ENCODE data around the gene SPECC1L.

Gene SPECC1L

DNA sequence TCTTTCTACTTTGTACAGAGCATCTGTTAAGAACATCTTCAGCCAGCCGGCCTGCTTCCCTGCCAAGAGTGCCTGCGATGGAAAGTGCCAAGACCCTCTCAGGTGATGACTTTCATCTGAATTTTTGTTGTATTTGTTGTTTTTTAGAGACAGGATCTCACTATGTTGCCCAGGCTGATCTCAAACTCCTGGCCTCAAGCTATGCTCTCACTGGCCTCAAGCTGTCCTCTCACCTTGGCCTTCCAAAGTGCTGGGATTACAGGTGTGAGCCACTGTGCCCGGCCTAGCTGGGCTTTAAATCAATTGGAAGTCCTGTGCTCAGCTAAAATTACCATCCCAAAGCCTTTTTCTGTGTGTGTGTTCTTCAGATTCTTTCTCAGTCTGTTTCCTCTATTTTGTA lies 92.6 kb downstream of the SPECC1L start:
- DNase-seq = no peak

DNA sequence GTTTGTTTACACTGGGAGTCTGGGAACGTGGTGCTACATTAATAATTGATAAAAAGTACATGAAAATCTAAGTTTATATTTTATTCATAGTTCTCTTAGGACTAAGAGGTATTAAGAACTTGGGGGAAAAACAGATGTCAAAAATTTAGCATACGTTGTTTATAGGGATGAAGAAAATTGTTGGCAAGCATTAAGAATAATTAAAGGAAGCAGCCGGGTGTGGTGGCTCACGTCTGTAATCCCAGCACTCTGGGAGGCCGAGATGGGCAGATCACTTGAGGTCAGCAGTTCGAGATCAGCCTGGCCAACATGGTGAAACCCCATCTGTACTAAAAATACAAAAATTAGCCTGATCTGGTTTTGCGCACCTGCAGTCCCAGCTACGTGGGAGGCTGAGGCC lies 96.1 kb downstream of the SPECC1L start:
- DNase-seq = no peak

DNA sequence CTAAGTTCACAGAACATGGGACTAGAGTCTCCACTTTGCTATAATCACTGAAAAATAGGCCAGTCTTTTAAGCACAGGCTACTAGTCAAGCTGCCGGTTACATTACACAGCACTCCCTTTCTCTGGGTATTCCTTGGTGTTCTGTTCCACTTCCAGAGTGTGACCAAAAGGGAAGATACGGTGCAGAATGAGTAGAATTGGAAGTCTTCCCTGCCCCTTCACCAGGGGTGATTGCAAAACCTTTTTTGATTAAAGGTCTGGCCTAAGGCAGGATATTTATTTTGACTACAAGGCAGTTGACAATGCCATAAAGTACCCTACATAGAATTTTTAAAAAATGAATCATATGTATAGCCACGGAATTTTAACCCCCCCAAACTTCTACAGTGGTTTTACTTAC lies 97.2 kb downstream of the SPECC1L start:
- DNase-seq = no peak

- DNase-seq = no peak
Measured at GRCh38 chr22:24370401-24370800, 99.8 kb downstream of the SPECC1L start.

GRCh38 chr22:24376002-24376401 lies 105.4 kb downstream of the SPECC1L start:
- DNase-seq = no peak

DNA sequence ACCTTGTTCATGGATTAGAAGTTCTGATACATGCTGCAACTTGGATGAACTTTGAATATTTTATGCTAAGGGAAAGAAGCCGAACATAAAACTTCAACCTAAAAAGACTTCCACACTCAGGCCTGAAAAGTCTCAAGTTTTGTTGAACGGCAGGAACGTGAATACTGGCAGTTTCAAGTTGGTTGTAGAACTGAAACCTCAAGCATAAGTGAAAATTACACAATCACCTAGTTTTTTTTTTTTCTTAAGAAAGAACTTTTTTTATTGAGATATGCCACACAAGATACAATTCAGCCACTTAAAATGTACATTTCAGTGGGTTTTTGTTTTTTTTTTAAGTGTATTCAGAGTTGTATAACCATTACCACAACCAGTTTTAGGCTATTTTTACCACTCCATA lies 106.0 kb downstream of the SPECC1L start:
- DNase-seq = peak; percentile 59

- DNase-seq = peak; percentile 82
Measured at GRCh38 chr22:24379536-24379935, 108.9 kb downstream of the SPECC1L start.

GRCh38 chr22:24380220-24380904 lies 109.7 kb downstream of the SPECC1L start:
- DNase-seq = no peak

DNA sequence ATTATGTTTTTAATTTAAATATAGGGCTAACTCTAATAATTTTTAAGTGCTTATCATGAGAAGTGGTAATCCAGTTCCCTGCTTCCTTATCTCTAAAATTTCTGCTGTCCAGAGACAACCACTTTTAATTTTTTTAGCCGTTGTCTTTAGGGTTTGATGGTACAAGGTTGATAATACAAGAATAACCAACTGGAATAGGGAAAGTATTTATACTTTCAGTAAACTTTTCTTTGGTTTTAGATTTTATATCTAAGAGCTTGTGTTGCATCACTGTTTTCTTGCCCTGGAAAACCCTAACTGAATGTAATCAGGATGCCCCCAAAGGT lies 110.2 kb downstream of the SPECC1L start:
- peak; percentile 53 for DNase-seq

DNA sequence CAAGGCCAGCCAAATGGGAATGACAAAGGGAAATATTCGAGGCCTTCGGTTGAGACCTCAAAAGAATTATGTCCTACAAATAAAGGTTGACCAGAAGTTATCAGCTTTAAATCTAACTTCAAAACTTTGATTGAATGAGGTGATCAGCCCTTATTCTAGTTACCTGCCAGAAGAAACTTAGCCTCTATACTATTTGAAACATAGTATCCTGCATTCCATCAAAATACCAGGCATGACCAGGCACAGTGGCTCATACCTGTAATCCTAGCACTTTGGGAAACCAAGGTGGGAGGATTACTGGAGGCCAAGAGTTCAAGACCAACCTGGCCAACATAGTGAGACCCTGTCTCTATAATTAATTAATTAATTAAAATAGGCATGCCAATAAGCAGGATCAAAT lies 112.4 kb downstream of the SPECC1L start:
- no peak for DNase-seq

DNA sequence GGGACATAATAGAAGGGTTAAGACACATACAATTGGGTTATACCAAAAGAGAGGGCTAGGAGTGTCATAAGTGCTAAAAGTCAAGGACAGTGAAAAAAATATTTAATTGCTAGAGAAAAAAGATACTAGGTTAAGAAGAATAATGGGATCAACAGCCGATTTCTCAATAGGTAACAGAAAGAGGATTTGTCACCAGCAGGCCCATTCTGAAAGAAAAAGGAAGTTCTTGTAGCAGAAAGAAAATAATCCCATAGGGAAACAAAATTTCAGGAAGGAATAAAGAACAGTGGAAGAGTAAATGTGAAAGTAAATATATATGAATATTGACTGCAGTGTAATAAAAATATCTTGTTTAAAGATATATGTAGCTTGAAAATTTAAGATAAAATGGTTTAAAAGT lies 113.5 kb downstream of the SPECC1L start:
- DNase-seq = no peak

GRCh38 chr22:24386937-24387471 lies 116.4 kb downstream of the SPECC1L start:
- no peak for DNase-seq

- no peak for DNase-seq
Measured at GRCh38 chr22:24389680-24390079, 119.0 kb downstream of the SPECC1L start.

DNA sequence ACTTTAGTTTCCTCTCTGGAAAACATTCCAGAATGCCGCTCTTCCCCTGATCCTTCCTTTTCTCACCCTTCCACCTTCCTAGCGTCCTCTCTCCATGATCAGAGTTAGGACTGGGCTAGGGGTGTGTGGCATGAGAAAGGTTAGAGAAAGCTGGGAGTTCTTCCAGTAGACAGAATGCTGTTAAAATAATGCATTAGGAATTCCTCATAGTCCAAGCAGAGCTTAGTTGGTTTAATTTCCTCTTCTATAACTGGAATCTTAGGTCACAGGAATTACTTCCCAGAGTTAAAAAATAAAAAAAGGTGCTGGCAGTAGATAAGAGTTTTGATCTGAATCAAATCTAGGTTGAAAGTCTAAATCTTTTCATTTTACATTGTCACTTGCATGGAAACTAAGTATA lies 119.5 kb downstream of the SPECC1L start:
- DNase-seq = no peak

- no peak for DNase-seq
Measured at GRCh38 chr22:24390576-24390975, 119.9 kb downstream of the SPECC1L start.

DNA sequence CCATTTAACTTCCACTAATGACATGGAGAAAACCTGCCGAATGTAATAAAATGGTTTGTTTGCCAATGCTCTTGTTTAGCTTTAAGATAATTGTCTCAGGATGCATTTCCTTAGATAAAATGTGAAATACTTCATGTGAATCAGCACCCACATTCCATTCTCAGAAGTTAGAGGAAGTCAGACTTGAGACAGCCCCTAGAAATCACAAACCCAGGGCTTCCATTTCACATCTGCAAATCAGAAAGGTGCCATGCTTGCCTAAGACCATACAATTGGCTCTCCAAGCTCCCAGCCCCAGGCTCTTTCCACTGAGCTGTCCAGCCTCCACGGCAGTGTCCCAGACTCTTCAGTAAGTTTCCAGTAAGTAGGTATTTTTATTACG lies 121.2 kb downstream of the SPECC1L start:
- DNase-seq = peak; percentile 58

- peak; percentile 67 for DNase-seq
Measured at GRCh38 chr22:24392218-24392931, 121.7 kb downstream of the SPECC1L start.

- DNase-seq = no peak
Measured at GRCh38 chr22:24393012-24393559, 122.5 kb downstream of the SPECC1L start.

- no peak for DNase-seq
Measured at GRCh38 chr22:24393848-24394247, 123.2 kb downstream of the SPECC1L start.

DNA sequence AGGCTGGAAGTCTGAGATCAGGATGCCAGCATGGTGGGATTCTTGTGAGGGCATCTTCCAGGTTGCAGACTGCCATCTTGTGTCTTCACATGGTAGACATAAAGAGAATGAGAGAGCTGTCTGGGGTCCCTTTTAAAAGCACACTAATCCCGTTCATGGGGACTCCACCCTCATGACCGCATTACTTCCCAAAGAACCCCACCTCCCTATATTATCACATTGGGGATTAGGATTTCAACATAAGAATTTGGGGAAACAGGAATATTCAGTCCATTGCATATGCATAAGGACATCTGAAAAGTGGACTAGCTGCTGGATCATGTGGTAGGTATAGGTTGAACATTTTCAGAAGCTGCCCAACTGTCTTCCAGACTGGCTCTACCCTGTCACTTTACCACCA lies 123.6 kb downstream of the SPECC1L start:
- no peak for DNase-seq

DNA sequence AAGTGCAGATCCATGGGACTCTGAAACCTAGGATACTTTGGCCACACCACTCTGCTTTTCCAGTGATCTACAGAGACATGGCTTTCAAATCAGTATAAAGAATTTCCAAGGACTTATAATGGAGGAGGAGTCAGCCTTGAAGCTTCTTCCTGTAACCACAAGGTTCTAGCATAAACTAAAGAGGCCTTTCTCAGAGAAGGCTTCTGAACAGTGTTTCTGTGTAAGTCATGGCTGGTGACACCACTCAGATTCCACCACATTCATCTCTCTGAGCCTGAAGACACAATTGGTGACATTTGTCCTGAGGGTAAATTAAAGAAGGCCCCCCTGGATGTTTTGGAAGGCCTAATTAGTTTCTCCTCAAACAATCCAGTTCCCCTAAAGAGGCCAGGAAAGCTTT lies 127.8 kb downstream of the SPECC1L start:
- DNase-seq = no peak

DNA sequence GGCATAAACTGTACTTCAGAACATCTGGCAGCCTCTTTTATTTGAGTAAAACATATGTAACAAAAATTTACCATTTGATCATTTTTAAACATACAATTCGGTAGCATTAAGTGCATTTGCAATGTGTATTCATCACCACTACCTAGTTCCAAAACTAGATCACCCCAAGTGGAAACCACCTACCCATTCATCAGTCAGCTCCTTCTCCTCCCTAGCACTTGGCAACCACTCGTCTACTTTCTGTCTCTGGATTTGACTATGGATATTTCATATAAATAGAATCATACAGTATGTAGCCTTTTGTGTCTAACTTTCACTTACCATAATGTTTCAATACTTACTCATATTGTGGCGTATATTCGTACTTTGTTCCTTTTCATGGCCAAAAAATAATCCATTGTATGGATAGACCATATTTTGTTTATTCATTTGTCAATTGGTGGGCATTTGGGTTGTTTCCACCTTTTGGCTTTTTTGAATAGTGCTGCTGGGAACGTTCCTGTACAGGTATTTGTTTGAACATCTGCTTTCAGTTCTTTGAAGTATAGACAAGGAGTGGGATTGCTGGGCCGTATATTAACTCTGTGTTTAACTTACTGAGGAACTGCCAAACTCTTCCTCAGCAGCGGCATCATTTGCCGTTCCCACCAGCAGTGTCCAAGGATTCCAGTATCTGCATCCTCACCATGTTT lies 129.5 kb downstream of the SPECC1L start:
- DNase-seq = no peak

DNA sequence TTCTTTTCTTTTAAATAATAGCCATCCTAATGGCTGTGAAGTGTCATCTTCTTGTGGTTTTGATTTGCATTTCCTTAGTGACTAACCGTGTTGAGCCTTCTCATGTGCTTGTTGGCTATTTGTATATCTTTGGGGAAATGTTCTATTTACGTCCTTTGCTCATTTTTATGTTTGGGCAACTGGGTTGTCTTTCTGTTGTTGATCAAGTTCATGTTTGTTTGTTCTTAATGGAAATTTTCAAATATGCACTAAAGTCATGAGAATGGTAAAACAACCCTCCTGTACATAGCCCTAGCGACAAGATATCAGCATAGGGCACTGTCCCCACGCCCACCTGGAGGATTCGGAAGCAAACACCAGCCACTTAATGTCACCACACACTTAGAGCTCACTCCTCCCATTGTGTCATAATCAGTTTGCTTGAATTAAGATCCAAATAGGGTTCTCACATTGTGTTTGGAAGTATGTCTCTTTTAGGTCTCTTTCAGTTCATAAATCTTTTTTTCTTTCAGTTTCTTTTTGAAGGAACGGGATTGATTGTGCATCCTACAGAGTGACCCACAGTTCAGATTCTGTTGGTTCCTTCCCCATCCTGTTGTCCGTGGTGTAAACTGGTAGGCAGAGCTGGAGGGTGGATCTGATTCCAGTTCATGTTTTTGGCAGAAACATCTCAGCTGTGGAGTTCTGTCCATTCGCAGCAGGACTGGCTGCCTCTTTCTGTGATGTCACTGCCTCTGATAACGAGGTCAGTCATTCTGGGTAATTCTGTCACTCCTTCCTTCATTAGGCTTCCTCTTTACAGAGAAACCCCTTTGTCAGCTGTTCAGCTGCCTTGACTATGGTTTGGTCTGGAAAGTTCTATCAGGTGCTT lies 130.3 kb downstream of the SPECC1L start:
- DNase-seq = no peak
